ENCODE measurements around the gene HMCN1. TPM values are rescaled to one million over a fixed set of nuclear protein-coding genes. Genes with fewer than 3 reads are reported as not detected.

HMCN1 gene
- total and polyA plus RNA-seq, 4 donors: 3.2 to 149 (median 15.4) TPM

DNA sequence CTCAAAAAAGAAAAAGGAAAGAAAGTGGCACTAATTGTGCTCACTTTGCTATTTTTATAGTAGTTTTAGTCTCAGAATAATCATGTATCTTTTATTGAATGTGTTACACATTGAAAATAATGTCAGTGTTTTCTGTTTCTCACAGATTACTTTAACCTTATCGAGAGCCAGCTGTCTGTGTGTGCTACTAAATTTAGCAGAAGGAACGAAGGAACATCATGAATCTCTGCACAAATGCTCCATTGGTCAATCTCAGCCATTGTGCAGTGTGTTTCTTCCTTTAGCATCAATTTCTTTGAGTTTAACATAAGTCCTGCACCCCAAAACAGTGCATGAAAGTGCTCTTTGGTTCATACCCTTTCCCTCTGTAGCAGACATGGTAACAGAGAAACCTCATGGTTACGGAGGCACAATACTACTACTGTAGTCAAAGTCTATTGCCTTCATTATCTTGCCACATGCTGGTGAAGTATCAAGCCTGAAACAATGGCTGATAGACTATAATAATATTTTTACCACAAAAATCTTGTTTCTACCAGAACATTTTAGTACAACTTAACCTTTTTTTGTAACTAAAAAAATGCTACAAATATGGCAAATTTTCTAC lies 310.0 kb downstream of the HMCN1 start:
- H3K9me3 ChIP-seq (ENCODE audit: control insufficient read depth in 4 of 4, insufficient read depth in 3 of 4, low read length in 3 of 4): no peaks in the 10 kb centered on the region
- H3K4me1 ChIP-seq (ENCODE audit: control insufficient read depth in 5 of 5, insufficient read depth in 5 of 5, low read length in 5 of 5): peaks cover 0 to 3% (median 0%) of the 10 kb centered on the region in 5 donors
- DNase-seq (no peak), ATAC-seq (ENCODE audit: insufficient read depth, low FRiP score) (no peak)
- H3K27me3 ChIP-seq (ENCODE audit: control insufficient read depth in 3 of 3, insufficient read depth in 3 of 3, low read length in 2 of 3): no peaks in the 10 kb centered on the region
- WGBS, 2 donors: 61 to 67% methylated on average over 3 of the region's 3 CpGs
- no peak overlapping the region for H3K27ac ChIP-seq (ENCODE audit: low read depth in 1 of 2, low read length in 1 of 2)
- H3K9ac ChIP-seq (ENCODE audit: insufficient read depth in 1 of 2, low read length in 2 of 2): no peak overlapping the region
- TF ChIP-seq, protein P1, sequence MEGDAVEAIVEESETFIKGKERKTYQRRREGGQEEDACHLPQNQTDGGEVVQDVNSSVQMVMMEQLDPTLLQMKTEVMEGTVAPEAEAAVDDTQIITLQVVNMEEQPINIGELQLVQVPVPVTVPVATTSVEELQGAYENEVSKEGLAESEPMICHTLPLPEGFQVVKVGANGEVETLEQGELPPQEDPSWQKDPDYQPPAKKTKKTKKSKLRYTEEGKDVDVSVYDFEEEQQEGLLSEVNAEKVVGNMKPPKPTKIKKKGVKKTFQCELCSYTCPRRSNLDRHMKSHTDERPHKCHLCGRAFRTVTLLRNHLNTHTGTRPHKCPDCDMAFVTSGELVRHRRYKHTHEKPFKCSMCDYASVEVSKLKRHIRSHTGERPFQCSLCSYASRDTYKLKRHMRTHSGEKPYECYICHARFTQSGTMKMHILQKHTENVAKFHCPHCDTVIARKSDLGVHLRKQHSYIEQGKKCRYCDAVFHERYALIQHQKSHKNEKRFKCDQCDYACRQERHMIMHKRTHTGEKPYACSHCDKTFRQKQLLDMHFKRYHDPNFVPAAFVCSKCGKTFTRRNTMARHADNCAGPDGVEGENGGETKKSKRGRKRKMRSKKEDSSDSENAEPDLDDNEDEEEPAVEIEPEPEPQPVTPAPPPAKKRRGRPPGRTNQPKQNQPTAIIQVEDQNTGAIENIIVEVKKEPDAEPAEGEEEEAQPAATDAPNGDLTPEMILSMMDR (IDR thresholded peaks at IDR 0.05; ENCODE audit: control extremely low read depth, extremely low read depth): no peak
- H3K4me3 ChIP-seq: no peak overlapping the region
- H3K36me3 ChIP-seq (ENCODE audit: control insufficient read depth in 4 of 4, insufficient read depth in 4 of 4, low read length in 4 of 4): peaks cover 0 to 13% (median 2%) of the 10 kb centered on the region in 4 donors

DNA sequence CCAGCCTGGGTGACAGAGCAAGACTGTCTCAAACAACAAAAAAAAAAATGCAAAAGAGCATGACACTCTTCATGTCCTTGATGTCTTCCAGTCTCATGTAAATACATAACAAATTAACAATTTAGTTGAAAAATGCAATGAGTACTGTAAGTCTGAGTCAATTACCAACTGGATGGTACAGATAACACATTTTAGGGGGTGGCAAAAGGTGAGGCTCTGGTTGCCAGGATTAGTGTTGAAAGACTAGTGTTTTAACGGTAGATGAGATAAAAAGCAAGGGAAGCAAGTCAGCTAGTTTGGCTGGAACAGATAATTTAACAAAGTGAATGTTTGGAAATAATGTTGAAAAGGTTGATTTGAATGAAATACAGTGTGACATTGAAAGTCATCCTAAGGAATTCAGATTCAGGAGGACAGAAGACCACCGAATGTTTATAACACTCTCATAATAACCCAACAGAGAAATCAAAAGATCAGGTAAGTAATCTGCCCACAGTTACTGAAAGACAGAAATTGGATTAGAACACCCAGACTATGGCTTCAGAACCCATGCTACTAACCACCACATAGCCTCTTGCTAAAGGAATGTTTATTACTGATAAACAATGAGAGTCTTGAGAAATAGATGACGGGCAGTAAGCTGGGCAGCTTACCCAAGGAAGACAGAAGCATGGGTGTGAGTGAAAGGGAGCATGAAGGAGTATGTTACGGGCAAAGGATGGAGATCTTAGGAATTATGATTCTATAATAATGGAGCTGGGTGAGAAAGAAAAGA lies 312.4 kb downstream of the HMCN1 start:
- TF ChIP-seq, protein P1 (IDR thresholded peaks at IDR 0.05; ENCODE audit: control extremely low read depth, extremely low read depth): no peak
- no peaks in the 10 kb centered on the region for H3K27me3 ChIP-seq (ENCODE audit: control insufficient read depth in 3 of 3, insufficient read depth in 3 of 3, low read length in 2 of 3)
- DNase-seq: no peak
- no peaks in the 10 kb centered on the region for H3K9me3 ChIP-seq (ENCODE audit: control insufficient read depth in 4 of 4, insufficient read depth in 3 of 4, low read length in 3 of 4)
- peaks cover 0 to 5% (median 2%) of the 10 kb centered on the region in 4 donors for H3K36me3 ChIP-seq (ENCODE audit: control insufficient read depth in 4 of 4, insufficient read depth in 4 of 4, low read length in 4 of 4)
- no peak for ATAC-seq (ENCODE audit: insufficient read depth, low FRiP score)
- no peak overlapping the region for H3K27ac ChIP-seq (ENCODE audit: low read depth in 1 of 2, low read length in 1 of 2)
- peaks cover 0 to 3% (median 0%) of the 10 kb centered on the region in 5 donors for H3K4me1 ChIP-seq (ENCODE audit: control insufficient read depth in 5 of 5, insufficient read depth in 5 of 5, low read length in 5 of 5)
- no peak overlapping the region for H3K4me3 ChIP-seq
- WGBS, 2 donors: 85 to 87% methylated on average over 4 of the region's 4 CpGs
- H3K9ac ChIP-seq (ENCODE audit: insufficient read depth in 1 of 2, low read length in 2 of 2): no peak overlapping the region

DNA sequence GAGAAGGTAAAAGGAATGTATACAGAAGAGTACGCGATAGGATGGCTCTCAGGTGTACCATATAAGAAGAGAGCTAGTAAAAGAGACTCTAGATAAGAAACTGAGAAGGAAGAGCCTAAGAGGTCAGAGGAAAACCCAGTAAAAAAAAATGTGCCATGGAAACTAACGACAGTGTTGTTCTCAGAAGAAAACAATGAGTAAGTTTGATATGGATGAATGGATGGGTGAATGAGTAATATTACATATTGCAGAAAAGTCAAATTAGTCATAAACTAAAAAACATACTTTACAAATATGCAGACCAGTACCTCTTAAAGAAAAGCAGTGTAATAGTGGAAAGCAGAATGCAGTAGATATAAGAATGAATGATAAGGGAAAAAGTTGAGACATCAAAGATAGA lies 316.2 kb downstream of the HMCN1 start:
- TF ChIP-seq, protein P1 (IDR thresholded peaks at IDR 0.05; ENCODE audit: control extremely low read depth, extremely low read depth): no peak
- no peak overlapping the region for H3K27ac ChIP-seq (ENCODE audit: low read depth in 1 of 2, low read length in 1 of 2)
- no peak overlapping the region for H3K9ac ChIP-seq (ENCODE audit: insufficient read depth in 1 of 2, low read length in 2 of 2)
- no peak for DNase-seq
- ATAC-seq (ENCODE audit: insufficient read depth, low FRiP score): no peak
- 88% methylated on average over 3 of the region's 3 CpGs for WGBS, 2 donors
- peaks cover 0 to 6% (median 0%) of the 10 kb centered on the region in 5 donors for H3K4me1 ChIP-seq (ENCODE audit: control insufficient read depth in 5 of 5, insufficient read depth in 5 of 5, low read length in 5 of 5)
- H3K4me3 ChIP-seq: no peak overlapping the region
- H3K27me3 ChIP-seq (ENCODE audit: control insufficient read depth in 3 of 3, insufficient read depth in 3 of 3, low read length in 2 of 3): no peaks in the 10 kb centered on the region
- H3K9me3 ChIP-seq (ENCODE audit: control insufficient read depth in 4 of 4, insufficient read depth in 3 of 4, low read length in 3 of 4): no peaks in the 10 kb centered on the region
- peaks cover 0 to 5% (median 2%) of the 10 kb centered on the region in 4 donors for H3K36me3 ChIP-seq (ENCODE audit: control insufficient read depth in 4 of 4, insufficient read depth in 4 of 4, low read length in 4 of 4)

All from lung (tissue), 12 donors.